H1 (cell line): ENCODE data around the gene ELMO1. TPM values are rescaled to one million over a fixed set of nuclear protein-coding genes. Genes with fewer than 3 reads are reported as not detected.
A peak's percentile ranks its signal among the peaks of the same experiment; 100 is the strongest.

Source experiments
- CTCF ChIA-PET: fragments of 300-600 bp; sonication (Branson Sonifier 250); formaldehyde crosslinking; loops from one replicate; lab custom pipeline; 2021; ENCODE audit not compliant: partially characterized antibody; lab: Charles Lee
- POLR2A ChIA-PET: fragments of 300-600 bp; sonication (Branson Sonifier 250); formaldehyde crosslinking; loops from one replicate; lab custom pipeline; 2021; ENCODE audit warnings: inconsistent platforms; ENCODE audit not compliant: partially characterized antibody; lab: Charles Lee
- DNase-seq, 2 experiments: peaks; one replicate each; pipeline versions ENCODE4 v3.0.0 to v3.0.0-alpha.2; 2010 to 2022; ENCODE audit warnings: low spot score in 2 of 2, low read depth in 1 of 2, mixed read lengths in 1 of 2
- FAIRE-seq: peaks from 2 replicates; lab custom pipeline; 2011; peaks lifted over from hg19 to GRCh38; lab: Jason Lieb, UNC
- H2AFZ ChIP-seq: 2 replicates; pipeline ENCODE4 v1.8.1; 2012; ENCODE audit warnings: low read length, inconsistent platforms
- H2AK5ac ChIP-seq: 2 replicates; pipeline ENCODE4 v1.6.1; 2013; ENCODE audit warnings: low read depth, low read length
- H2BK120ac ChIP-seq: replicated peaks from 2 replicates; pipeline ENCODE3; 2013; ENCODE audit warnings: low read depth, low read length, inconsistent platforms
- H2BK12ac ChIP-seq: 2 replicates; pipeline ENCODE4 v1.6.1; 2013; ENCODE audit warnings: low read depth, low read length
- H2BK15ac ChIP-seq: 2 replicates; pipeline ENCODE4 v1.6.1; 2013; ENCODE audit warnings: low read length
- H2BK20ac ChIP-seq: 2 replicates; pipeline ENCODE4 v1.6.1; 2013; ENCODE audit warnings: low read length
- H2BK5ac ChIP-seq: 2 replicates; pipeline ENCODE4 v1.6.1; 2013; ENCODE audit warnings: low read depth, low read length
- H3K14ac ChIP-seq: 2 replicates; pipeline ENCODE4 v1.6.1; 2013; ENCODE audit warnings: inconsistent platforms; ENCODE audit not compliant: insufficient read length
- H3K18ac ChIP-seq: 2 replicates; pipeline ENCODE4 v1.6.1; 2013; ENCODE audit warnings: low read length; ENCODE audit errors: extremely low read depth
- H3K23ac ChIP-seq: 2 replicates; pipeline ENCODE4 v1.6.1; 2013; ENCODE audit warnings: inconsistent platforms; ENCODE audit not compliant: insufficient read length
- H3K23me2 ChIP-seq: 2 replicates; pipeline ENCODE4 v1.6.1; 2013; ENCODE audit warnings: low read depth, low read length
- H3K27ac ChIP-seq: 2 replicates; pipeline ENCODE4 v1.6.1; 2011; ENCODE audit warnings: low read depth, low read length, inconsistent platforms
- H3K27me3 ChIP-seq, 4 experiments: replicated peaks in 1 of 4; 1 replicate in 1 of 4; 2 replicates in 3 of 4; pipeline versions ENCODE4 v1.6.1 to v1.8.1; 2011 to 2013; ENCODE audit warnings: low read length in 3 of 4, mild to moderate bottlenecking in 3 of 4, inconsistent platforms in 2 of 4, mixed read lengths in 2 of 4, moderate library complexity in 1 of 4; ENCODE audit not compliant: control insufficient read depth in 3 of 4, insufficient read depth in 3 of 4; ENCODE audit errors: extremely low read depth in 1 of 4
- H3K36me3 ChIP-seq, 4 experiments: 2 replicates each; pipeline versions ENCODE4 v1.6.1 to v1.8.1; 2011 to 2013; ENCODE audit warnings: mild to moderate bottlenecking in 4 of 4, low read length in 3 of 4, moderate library complexity in 2 of 4, control low read depth in 1 of 4, inconsistent platforms in 1 of 4; ENCODE audit not compliant: insufficient read depth in 4 of 4, control insufficient read depth in 2 of 4
- H3K4ac ChIP-seq: replicated peaks from 2 replicates; pipeline ENCODE3; 2013; ENCODE audit warnings: low read length, low read depth, mixed read lengths, inconsistent platforms; ENCODE audit not compliant: insufficient read length
- H3K4me1 ChIP-seq, 4 experiments: replicated peaks in 1 of 4; 1 replicate in 1 of 4; 2 replicates in 3 of 4; pipeline versions ENCODE4 v1.6.1 to v1.8.1; 2011 to 2013; ENCODE audit warnings: low read length in 3 of 4, inconsistent platforms in 2 of 4, mixed read lengths in 1 of 4; ENCODE audit not compliant: insufficient read depth in 4 of 4, control insufficient read depth in 3 of 4
- H3K4me2 ChIP-seq, 2 experiments: 2 replicates each; pipeline versions ENCODE4 v1.6.1 to v1.8.1; 2011 to 2013; ENCODE audit warnings: low read depth in 2 of 2, low read length in 2 of 2, control low read depth in 1 of 2, inconsistent platforms in 1 of 2, mild to moderate bottlenecking in 1 of 2; ENCODE audit not compliant: insufficient read depth in 1 of 2
- H3K4me3 ChIP-seq, 4 experiments: fragments of 200-600, 300-600 bp in 1 of 4; sonication (generic), shearing (Covaris generic), sonication (Bioruptor Twin) in 1 of 4; 2 replicates each; pipeline versions ENCODE4 v1.5.1 to v1.8.1; 2011 to 2016; ENCODE audit warnings: low read length in 4 of 4, low read depth in 3 of 4, control low read depth in 2 of 4, inconsistent platforms in 2 of 4, mild to moderate bottlenecking in 2 of 4, mixed read lengths in 1 of 4, moderate library complexity in 1 of 4; ENCODE audit not compliant: insufficient read depth in 2 of 4; ENCODE audit errors: extremely low read depth in 1 of 4
- H3K56ac ChIP-seq: replicated peaks from 2 replicates; pipeline ENCODE3; 2013; ENCODE audit warnings: low read depth, mild to moderate bottlenecking, mixed read lengths, low read length, inconsistent platforms; ENCODE audit not compliant: insufficient read length
- H3K79me1 ChIP-seq: 2 replicates; pipeline ENCODE4 v1.6.1; 2013; ENCODE audit warnings: low read depth, low read length, control low read depth
- H3K79me2 ChIP-seq, 2 experiments: 2 replicates each; pipeline versions ENCODE4 v1.6.1 to v1.8.1; 2012 to 2013; ENCODE audit warnings: low read length in 2 of 2, mild to moderate bottlenecking in 2 of 2, inconsistent platforms in 1 of 2; ENCODE audit not compliant: insufficient read depth in 2 of 2, control insufficient read depth in 1 of 2
- H3K9ac ChIP-seq, 4 experiments: replicated peaks in 1 of 4; 1 replicate in 1 of 4; 2 replicates in 3 of 4; pipeline versions ENCODE4 v1.6.1 to v1.8.1; 2011 to 2013; ENCODE audit warnings: low read depth in 3 of 4, low read length in 3 of 4, control low read depth in 2 of 4, mild to moderate bottlenecking in 2 of 4, moderate library complexity in 2 of 4, inconsistent platforms in 1 of 4; ENCODE audit errors: extremely low read depth in 1 of 4
- H3K9me3 ChIP-seq, 2 experiments: 2 replicates each; pipeline versions ENCODE4 v1.6.1 to v1.8.1; 2012 to 2013; ENCODE audit warnings: mild to moderate bottlenecking in 2 of 2, moderate library complexity in 2 of 2, control low read depth in 1 of 2, inconsistent platforms in 1 of 2, low read depth in 1 of 2, low read length in 1 of 2, mixed read lengths in 1 of 2; ENCODE audit not compliant: insufficient read depth in 2 of 2
- H4K20me1 ChIP-seq, 2 experiments: replicated peaks in 1 of 2; 2 replicates each; pipeline versions ENCODE3 to v1.8.1; 2011 to 2013; ENCODE audit warnings: inconsistent platforms in 2 of 2, low read length in 2 of 2, mild to moderate bottlenecking in 1 of 2; ENCODE audit not compliant: insufficient read depth in 2 of 2, control insufficient read depth in 1 of 2
- H4K5ac ChIP-seq: 2 replicates; pipeline ENCODE4 v1.6.1; 2013; ENCODE audit warnings: low read length, low read depth, mixed read lengths, inconsistent platforms; ENCODE audit not compliant: insufficient read length
- H4K8ac ChIP-seq: 2 replicates; pipeline ENCODE4 v1.8.0; 2013; ENCODE audit warnings: mild to moderate bottlenecking, moderate library complexity, low read length, inconsistent platforms; ENCODE audit not compliant: insufficient read depth; ENCODE audit errors: extremely low read depth
- H4K91ac ChIP-seq: replicated peaks from 2 replicates; pipeline ENCODE3; 2013; ENCODE audit warnings: low read length, mixed read lengths, inconsistent platforms; ENCODE audit not compliant: insufficient read length
- ASH2L ChIP-seq: fragments of 200-600, 300-600 bp; sonication (generic); IDR thresholded peaks from one replicate; pipeline ENCODE4 v1.7.1; 2017; ENCODE audit warnings: low read length
- BCL11A ChIP-seq, 2 experiments: IDR thresholded peaks; one replicate each; pipeline ENCODE4 v1.6.1; 2011; ENCODE audit warnings: low read depth in 2 of 2, low read length in 2 of 2, mild to moderate bottlenecking in 2 of 2
- CBX8 ChIP-seq: fragments of 300-800, 300-1000 bp; sonication (generic); IDR thresholded peaks from 2 replicates; pipeline ENCODE4 v1.7.1; 2016; ENCODE audit warnings: low read depth, low read length, borderline replicate concordance
- EZH2 ChIP-seq: fragments of 200-600 bp; sonication (generic); IDR thresholded peaks from 2 replicates; pipeline ENCODE4 v1.7.1; 2012; ENCODE audit warnings: low read depth, mild to moderate bottlenecking, moderate library complexity, low read length, inconsistent platforms; ENCODE audit not compliant: severe bottlenecking
- JUN ChIP-seq: IDR thresholded peaks from 2 replicates; pipeline ENCODE4 v1.6.1; 2011; ENCODE audit warnings: low read depth, mild to moderate bottlenecking, improper control_type of control experiment, low read length
- POLR2A ChIP-seq, 2 experiments: IDR thresholded peaks; 1 replicate in 1 of 2; 2 replicates in 1 of 2; pipeline ENCODE4 v1.6.1; 2011; ENCODE audit warnings: low read depth in 2 of 2, low read length in 2 of 2, mild to moderate bottlenecking in 2 of 2; ENCODE audit errors: control extremely low read depth in 1 of 2
- POLR2AphosphoS5 ChIP-seq: IDR thresholded peaks from 2 replicates; pipeline ENCODE4 v1.6.1; 2011; ENCODE audit warnings: low read depth, low read length
- SP2 ChIP-seq: IDR thresholded peaks from 2 replicates; pipeline ENCODE4 v1.6.1; 2012; ENCODE audit warnings: mild to moderate bottlenecking, low read length, inconsistent platforms
- TAF1 ChIP-seq: IDR thresholded peaks from 2 replicates; pipeline ENCODE4 v1.6.1; 2011; ENCODE audit warnings: mild to moderate bottlenecking, low read depth, low read length
- TAF7 ChIP-seq: optimal IDR thresholded peaks from 2 replicates; pipeline ENCODE3; 2011; ENCODE audit warnings: low read depth, mild to moderate bottlenecking, inconsistent platforms, low read length, moderate library complexity, borderline replicate concordance
- TEAD4 ChIP-seq: IDR thresholded peaks from 2 replicates; pipeline ENCODE4 v1.6.1; 2012; ENCODE audit warnings: low read depth, low read length, inconsistent platforms, mixed read lengths
- WGBS, 2 experiments: shearing (Covaris generic) in 1 of 2; methylation state at CpG; one replicate each; pipeline versions ENCODE4 v1.1.6 to v1.1.7; 2013 to 2015; ENCODE audit warnings: low lambda C conversion rate in 2 of 2, mixed read lengths in 2 of 2, inconsistent platforms in 1 of 2, low coverage in 1 of 2, missing lambda C conversion rate in 1 of 2; ENCODE audit not compliant: insufficient replicate concordance in 2 of 2, insufficient coverage in 1 of 2, insufficient read length in 1 of 2; ENCODE audit errors: extremely low coverage in 1 of 2, missing lambda C conversion rate in 1 of 2; 5-methylcytosine and 5-hydroxymethylcytosine counted together
- polyA plus RNA-seq, 7 experiments: library from polyadenylated mRNA; depleted of rRNA in 3 of 7; stranded (reverse) in 5 of 7; unstranded in 2 of 7; fragments of >200 nt in 5 of 7; fragments of 200-250 nt in 2 of 7; gene quantifications; 1 replicate in 5 of 7; 2 replicates in 1 of 7; 4 replicates in 1 of 7; pipeline versions ENCODE4 v1.2.1 to v1.2.3, GENCODE V29; 2011 to 2013; ENCODE audit warnings: missing spikeins in 2 of 7, mixed read lengths in 2 of 7
- total RNA-seq: library from RNA; stranded (reverse); fragmentation: NEBNext Ultra II Directional; extraction: Animal tissue kit (Norgen Biotek cat#: 25700); gene quantifications from 2 replicates; pipeline ENCODE4 v1.2.1, GENCODE V29; 2021
- TF ChIP-seq, protein P1 (sequence below): IDR thresholded peaks from 2 replicates; pipeline ENCODE4 v1.6.1; 2011; ENCODE audit warnings: low read depth, mild to moderate bottlenecking, low read length; ENCODE audit not compliant: insufficient read depth
- TF ChIP-seq, protein P2 (sequence below): IDR thresholded peaks from 2 replicates; pipeline ENCODE4 v1.6.1; 2011; ENCODE audit warnings: low read length, improper control_type of control experiment

Gene ELMO1
- total and polyA plus RNA-seq, 2 of the 8 experiments (the other 6 are each of a cell fraction or from before 2014, with no cell fraction given): 18.4 to 21.0 TPM

DNA sequence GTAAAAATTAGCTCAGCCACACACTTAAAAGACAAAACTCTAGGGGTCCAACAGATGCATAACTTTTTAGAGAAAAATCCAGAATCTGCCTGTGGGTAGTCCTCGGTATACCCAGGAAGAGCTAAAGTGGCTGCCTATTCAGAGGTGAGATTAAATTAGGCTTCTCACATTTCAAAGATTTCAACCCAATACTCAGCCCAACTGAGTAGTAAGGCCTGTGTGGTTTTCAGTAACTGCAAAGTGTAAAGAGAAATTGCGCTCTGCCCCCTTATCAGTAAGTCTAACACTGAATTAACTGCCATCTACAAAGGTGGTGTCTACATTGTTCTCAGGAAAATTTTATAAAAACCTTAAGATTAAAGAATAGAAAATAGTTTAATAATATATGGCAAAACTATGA, 88.2 kb downstream of the ELMO1 start:
- CTCF ChIA-PET: interaction anchor here (0.8 to 1.2 kb wide), 4 partner anchors 13 to 159 kb away, joined by 3 to 4 read pairs (median 3); no protein-coding TSS in a partner anchor
- no peak overlapping the region for H2AK5ac ChIP-seq
- 78% methylated on average over 2 of the region's 2 CpGs; no CpG with 5 or more reads in 1 of the 2 experiments for WGBS, 2 experiments
- TF ChIP-seq, protein P1, sequence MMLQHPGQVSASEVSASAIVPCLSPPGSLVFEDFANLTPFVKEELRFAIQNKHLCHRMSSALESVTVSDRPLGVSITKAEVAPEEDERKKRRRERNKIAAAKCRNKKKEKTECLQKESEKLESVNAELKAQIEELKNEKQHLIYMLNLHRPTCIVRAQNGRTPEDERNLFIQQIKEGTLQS: no peak
- TF ChIP-seq ASH2L (no peak), SP2 (no peak), TAF1 (no peak), POLR2A (IDR thresholded peaks at IDR 0.05; ENCODE audit: control extremely low read depth in 1 of 2, low read depth in 2 of 2, low read length in 2 of 2) (no peak), EZH2 (no peak), TAF7 (no peak), TEAD4 (no peak), BCL11A (IDR thresholded peaks at IDR 0.05; ENCODE audit: low read depth in 2 of 2, low read length in 2 of 2) (no peak), POLR2AphosphoS5 (no peak), CBX8 (no peak), JUN (no peak)
- TF ChIP-seq, protein P2, sequence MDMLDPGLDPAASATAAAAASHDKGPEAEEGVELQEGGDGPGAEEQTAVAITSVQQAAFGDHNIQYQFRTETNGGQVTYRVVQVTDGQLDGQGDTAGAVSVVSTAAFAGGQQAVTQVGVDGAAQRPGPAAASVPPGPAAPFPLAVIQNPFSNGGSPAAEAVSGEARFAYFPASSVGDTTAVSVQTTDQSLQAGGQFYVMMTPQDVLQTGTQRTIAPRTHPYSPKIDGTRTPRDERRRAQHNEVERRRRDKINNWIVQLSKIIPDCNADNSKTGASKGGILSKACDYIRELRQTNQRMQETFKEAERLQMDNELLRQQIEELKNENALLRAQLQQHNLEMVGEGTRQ: no peak

More for the DNA sequence above, 88.2 kb downstream of the ELMO1 start:
- no peak overlapping the region for H3K56ac ChIP-seq
- H4K20me1 ChIP-seq: no peaks in the 10 kb centered on the region
- no peaks in the 10 kb centered on the region for H3K9me3 ChIP-seq
- H3K23ac ChIP-seq: no peak overlapping the region
- no peaks in the 10 kb centered on the region for H3K27me3 ChIP-seq
- peaks cover 0 to 3% of the 10 kb centered on the region in 2 experiments; a peak in 1 of 4 replicates for H3K79me2 ChIP-seq
- no peak overlapping the region for H3K9ac ChIP-seq
- H2AFZ ChIP-seq: no peak overlapping the region
- H2BK12ac ChIP-seq: no peak overlapping the region
- H3K36me3 ChIP-seq: no peaks in the 10 kb centered on the region
- POLR2A ChIA-PET: no interaction called here
- H3K4ac ChIP-seq: no peak overlapping the region
- H3K23me2 ChIP-seq: no peaks in the 10 kb centered on the region; the same call in 1 of the 2 replicates
- H4K8ac ChIP-seq: no peak overlapping the region
- H3K18ac ChIP-seq: no peak overlapping the region
- H3K4me3 ChIP-seq: no peak overlapping the region
- no peak overlapping the region for H4K91ac ChIP-seq
- H2BK120ac ChIP-seq: no peak overlapping the region
- no peak overlapping the region for H2BK5ac ChIP-seq
- no peak overlapping the region for H3K27ac ChIP-seq
- no peak overlapping the region for H3K14ac ChIP-seq
- H3K79me1 ChIP-seq: no peaks in the 10 kb centered on the region
- no peak overlapping the region for H2BK20ac ChIP-seq
- no peak for DNase-seq
- no peak overlapping the region for H4K5ac ChIP-seq
- peaks cover 0 to 5% (median 1%) of the 10 kb centered on the region in 4 experiments; a peak in 2 of 7 replicates for H3K4me1 ChIP-seq
- H3K4me2 ChIP-seq: no peak overlapping the region
- peak; percentile 58 for FAIRE-seq
- no peak overlapping the region for H2BK15ac ChIP-seq
